GM21737 (cell line): ENCODE data around the gene GH2.

ENCODE experiments used
- ATAC-seq: cut with Tn5 transposase; IDR thresholded peaks from one replicate; pipeline ENCODE4 v1.9.1; 2021; ENCODE audit warnings: mild to moderate bottlenecking, moderate library complexity; ENCODE audit not compliant: unreplicated experiment

GH2 gene

DNA sequence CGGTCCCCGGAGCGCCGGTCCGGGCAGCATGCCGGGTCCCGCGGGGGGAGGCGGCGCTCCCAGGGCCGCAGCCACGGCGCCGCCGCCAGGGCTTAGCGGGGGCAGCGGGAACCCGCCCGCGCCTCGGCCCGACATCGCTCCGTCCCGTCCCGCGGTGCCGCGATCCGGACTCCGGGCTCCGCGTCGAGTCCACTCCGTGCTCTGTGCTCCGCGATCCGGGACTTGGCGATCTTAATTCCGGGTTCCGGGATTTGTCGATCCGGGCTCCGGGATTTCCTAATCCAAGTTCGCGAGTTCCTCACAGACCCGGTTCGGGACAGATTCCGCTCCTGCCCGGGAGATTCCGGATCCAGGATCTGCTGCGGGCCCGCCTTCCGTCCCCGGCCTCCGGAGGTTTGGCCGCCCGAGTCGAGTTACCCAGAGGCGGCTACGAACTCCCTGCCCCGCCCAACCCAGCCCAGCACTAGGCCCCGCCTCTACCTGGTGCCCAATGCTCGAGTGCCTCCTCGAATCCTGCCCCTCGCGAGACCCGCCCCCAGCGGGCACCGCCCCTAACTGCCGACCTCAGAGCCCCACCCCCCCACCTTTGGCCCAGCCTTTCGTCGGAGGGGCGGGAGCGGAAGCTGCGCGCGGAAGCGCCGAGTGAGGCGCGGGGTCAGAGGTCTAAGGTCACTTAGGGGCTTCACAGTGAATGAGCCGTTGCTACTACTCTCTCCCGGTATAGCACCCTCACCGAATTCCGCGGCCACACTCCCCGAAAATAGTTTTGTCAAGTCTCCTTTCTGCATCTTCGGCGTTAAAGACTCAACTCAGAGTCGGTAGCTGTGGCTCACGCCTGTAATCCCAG is 39.0 kb downstream of the GH2 start, which contains the start of gene SMARCD2:
Gene SMARCD2, minus strand, starts transcription at position 146 of the 847 bp plus-strand sequence. Its CDS starts 11 bp downstream, at position 135.
- peak; percentile 71 for ATAC-seq

DNA sequence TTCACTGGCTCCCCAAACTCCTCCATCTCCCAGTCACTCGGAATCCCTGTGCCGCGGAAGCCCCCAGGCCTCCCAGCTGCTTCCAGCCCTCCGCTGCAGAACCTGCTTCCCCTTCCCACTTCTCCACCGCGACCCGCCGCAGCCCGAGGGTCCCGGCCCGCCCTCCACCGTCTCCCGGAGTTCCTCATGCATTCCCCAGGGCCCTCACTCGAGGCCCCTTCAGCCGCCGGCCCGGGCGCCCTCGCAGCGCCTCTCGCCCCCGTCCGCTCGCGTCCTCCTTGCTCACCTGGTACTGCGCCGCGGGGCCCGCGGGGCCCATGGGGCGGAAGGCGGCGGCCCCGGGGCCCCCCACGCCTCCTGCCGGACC is 39.6 kb downstream of the GH2 start:
- peak; percentile 25 for ATAC-seq

DNA sequence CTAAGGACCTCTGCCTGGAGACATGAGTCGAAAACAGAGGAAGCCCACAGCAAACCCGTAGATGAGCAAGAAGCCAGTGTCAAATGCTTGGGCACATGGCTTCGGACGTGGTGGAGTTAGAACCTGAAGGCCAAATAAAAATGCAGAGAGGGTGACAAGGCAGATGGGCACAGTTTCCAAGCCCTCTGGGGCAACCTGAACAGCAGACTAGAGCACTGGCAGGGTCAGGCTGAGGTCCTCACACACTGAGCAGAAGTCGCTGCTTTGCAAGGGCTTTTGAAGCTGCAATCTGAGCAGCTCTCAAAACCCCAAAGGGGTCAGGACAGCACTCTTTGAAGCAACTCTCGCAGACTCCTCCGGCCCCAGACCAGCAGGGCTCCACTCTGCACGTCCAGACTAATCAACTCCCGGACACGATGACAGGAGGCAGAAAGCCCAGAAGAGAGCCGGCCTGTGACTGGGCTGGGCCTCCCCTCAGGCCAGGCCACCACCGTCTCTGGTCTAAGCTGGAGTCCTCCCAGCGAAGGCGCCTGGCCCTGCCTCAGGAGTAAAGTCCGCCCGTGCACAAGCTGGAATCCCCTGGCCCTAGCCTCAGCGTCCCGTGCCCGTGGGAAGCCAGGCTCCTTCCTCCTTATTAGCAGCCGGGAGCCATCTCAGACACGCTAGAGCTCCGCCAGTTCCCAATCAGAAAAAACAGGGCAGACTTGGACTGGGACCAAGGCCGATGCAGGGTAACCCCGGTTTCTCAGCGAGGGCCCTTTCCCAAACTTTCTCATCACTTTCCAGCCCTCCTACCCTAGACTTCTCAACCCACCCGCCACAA is 40.2 kb downstream of the GH2 start:
- no peak for ATAC-seq

DNA sequence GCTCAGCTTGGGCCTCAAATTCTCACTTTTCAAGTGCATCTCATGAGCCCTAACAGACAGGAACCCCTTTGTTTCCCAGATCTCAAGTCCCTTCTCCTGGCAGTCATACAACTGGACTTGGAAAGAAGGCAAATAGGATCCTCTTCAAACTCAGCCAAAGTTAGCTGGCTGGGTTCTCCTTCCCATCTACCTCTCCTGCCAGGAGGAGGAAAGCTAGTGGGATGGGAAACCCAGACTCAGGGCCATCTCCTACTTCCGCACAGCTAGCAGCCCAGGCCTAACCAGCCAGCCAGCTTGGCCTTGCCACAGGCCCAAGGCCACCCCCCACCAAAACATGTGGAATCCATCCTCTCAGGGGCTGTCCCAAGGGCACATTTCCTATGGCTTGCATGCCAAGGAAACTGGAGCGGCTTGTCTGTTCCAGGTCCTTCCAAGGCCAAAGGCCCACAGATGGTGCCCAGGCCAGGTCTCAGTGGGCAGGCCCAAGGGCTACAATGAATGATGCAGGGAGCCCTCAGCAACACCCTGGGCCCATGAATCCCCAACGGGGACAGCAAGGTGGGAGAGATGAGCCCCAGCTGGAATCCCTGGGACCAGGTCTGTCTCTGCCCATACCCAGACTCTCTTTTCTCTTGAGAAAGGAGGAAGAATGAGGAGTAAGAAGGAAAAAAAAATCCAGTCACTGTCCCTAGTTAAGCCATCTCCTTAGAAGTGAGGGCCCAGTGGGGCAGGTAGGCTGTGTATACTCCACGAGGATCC is 41.0 kb downstream of the GH2 start:
- no peak for ATAC-seq

DNA sequence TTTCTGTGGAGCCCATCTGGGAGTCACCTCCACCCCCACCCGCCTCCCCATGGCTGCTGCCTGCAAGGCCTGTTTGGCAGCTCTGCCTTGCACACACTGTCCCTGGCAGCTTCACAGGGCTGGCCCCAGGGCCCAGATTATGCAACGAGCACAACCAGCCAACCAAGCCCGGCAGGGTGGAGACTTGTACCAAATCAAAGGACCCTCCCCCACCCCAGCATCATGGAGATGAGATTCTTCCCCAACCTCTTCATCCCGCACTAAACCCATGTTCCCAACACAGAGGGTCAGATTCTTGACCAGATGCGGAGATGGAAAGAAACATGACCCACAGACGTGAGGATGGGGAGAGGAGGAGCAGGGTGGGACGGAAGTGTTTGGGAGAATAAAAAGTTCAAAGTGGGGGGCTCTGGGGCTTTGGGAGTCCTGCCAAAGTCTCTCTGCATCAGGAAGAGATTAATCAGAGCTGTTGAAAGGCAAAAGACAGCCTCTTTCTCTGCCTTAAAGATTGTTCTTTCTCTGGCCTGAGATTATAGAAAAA is 43.0 kb downstream of the GH2 start:
- no peak for ATAC-seq

DNA sequence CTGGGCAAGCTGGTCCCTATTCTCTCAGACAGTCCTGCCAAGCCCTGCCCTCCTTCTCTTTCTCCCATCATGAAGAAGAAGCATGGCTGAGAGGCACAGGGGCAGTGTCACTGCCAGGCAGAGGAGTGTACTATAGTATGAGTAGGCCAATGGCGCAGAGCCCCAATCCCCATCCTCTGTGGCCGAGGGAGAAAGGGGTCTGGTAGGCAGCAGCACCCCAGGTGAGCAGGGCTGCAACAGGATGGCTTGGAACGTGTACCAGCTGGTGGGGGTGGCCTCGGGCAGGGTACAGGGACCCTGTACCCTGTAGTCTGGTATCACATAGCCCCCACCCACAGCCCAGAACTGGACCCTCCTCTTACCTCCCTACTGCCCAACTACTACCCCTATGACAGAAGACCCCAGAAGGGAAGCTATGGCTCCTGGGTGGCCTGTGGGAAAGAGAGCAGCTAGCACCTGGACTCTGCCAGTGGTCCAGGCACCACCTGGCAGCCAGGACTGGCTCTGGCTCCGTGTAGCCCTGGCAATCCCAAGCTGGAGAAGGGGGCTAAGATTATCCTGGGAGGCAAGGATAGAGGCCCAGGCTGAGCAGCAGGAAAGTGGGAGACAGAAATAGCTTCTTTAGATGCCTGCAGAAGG is 43.7 kb downstream of the GH2 start:
- no peak for ATAC-seq

DNA sequence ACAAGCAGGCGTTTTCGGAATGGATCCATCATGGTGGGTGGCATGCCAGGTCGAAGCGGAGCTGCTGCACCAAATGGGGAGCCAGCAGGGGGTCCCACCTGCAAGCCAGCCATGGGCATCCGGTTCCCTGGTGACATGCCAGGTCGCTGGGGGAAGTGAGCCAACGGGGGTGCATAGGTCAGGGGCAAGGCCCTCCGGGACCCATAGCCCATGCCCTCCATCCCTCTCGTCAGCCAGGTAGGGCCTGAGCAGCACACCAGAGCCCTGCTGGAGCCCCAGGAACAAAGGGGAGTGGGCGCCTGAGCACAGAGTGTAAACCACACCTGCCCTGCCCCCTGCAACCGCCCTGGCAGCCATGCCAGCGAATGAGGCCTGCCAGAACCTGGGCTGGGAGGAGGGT is 44.3 kb downstream of the GH2 start:
- no peak for ATAC-seq

DNA sequence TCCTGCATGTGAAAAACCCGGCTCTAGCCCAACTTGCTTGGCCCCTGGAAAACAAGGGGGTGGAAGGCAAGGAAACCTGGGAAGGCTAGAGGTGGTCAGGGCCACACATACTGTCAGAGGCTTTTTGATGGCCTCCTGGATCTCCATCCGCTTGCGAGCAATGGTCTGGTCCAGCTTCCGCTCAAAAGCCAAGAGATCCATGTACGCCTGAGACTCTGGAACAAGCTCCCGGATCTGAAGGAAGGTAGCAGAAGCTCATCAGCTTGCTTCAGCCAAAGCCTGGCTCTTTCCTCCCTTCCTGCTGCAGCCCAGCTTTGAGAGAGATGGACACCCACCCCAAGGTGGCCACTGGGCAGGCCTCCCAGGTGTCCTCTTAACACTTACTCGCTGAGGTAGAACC is 44.9 kb downstream of the GH2 start:
- ATAC-seq = no peak

DNA sequence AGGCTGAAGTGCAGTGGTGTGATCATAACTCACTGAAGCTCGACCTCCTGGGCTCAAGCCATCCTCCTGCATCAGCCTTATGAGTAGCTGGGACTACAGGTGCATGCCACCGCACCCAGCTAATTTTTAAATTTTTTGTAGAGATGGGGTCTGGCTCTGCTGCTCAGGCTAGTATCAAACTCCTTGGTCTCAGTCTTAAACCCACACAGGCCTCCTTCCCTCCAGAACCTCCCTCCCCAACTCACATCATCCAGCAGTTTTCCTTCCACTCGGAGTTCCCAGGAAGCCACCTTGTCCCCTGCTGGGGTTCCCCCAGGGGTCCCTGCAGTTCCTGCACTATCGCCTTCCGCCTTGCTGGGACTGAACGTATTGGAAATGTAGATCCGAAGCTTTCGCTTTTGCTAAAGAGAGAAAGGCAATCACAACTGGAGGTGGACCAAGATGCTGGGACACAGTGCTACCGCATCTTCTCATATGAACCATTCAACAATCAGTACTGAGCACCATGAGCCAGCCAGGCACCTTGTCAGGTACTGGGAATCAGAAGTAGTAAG is 46.5 kb downstream of the GH2 start:
- no peak for ATAC-seq

DNA sequence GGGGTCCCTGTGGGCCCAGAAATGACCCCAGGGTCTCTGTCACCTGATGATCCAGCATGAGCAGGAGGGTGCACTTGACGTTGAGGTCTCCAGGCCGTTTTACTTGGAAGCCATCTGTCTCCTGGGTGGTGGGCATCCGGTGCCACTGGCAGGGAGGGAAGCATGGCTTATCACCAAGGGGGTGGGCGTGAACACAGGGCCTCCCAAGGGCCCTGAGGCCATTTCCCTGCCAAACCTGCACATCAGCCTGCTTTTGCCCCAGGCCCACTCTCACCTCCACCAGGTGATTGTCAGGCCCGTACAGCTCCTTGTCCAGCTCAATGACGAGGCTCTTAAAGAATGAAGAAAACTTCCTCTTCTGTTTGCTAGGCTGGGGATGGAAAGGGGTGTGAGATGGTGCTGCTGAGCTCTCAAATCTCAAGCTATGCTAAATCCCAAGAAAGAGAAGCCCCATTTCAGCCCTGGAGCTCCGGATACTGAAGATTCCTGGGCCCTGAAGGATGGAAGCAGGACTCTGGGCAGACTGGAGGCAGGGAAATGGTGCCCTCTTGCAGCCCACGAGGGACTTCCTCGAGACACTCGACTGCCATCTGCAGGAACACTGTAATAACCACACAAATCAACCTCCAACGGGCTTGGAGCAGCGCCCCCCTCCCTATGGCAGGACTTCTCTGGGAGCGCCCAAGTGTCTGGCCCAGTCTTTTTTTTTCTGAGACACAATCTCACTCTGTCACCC is 47.1 kb downstream of the GH2 start:
- ATAC-seq = no peak

DNA sequence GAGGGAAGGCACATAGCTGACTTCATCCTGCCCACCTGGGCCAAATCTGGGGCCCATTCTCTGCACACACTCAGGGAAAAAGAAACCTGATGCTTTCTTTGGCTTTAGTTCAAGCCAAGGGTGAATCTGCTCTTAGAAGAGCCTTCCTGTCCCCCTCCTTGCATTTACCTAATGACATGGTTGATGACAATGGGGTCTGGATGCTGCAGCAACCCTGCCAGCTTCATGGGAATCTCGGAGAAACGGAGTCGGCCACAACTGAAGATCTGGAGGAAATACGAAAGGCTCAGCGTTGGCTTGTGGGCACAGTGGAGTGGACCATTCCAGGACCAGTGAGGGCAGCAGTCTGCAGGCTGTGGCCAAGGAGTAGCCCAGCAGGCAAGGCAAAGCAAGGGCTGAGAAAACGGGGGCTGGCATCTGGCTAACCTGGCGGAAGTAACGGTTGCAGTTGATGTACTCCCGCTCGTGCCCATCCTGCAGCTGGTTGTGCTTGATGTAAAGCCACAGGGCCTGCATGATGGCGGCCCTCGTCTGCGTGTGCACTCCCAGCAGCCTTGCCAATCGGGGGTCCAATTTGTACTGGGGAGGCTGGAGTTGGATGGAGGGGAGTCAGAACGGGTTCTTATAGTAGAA is 47.9 kb downstream of the GH2 start:
- ATAC-seq = no peak

DNA sequence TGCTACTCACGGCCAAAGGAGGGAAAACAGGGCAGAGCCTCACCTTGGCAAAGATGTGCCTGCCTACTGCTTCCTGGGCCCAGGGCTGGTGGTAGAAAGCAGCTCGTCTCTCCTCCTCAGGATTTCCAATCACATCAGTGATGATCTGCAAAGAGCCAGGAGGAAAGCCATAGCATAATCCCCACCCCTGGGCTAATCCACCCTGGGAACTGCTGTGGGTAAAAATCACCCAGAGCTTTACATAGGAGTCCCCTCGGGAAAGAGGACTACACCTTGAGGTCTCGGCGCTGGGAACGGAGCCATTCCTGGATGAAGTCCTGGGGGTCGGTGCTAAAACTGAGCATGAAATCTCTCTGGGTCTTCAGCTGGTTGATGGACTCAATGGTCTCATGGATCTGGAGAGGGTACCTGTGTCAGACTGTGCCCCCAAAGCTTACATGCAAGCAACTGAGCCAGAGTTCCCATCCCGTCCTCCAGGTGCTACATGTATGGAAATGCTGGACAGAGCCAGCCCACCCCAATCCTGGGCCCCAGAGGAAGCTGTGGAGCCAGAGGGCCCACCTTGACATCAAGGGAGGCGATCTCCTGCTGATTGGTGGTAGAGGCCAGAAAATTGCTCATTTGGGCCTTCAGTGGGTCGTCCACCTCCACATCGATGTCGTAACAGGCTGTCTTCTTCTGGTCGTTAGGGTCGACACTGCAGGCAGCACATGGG is 48.6 kb downstream of the GH2 start:
- ATAC-seq = no peak

DNA sequence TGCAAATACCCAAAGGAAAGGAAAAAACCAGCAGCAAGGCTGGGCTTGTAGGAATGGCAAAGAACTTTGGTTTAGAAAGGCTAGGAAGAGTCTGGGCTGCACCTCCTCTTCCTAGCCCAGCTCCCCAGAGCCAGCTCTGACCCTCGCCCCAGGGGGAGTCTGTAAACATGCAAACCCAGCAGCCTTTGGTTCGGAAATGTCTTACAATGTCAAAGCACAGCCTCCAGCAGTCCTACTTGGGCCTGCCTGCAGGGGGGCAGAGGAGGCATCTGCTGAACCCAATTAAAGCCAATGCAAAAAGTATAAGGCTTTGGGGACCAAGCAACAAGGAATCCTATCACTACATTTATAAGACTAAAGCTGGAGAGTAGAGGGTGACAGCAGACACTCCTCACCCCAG is 49.3 kb downstream of the GH2 start:
- ATAC-seq = no peak

DNA sequence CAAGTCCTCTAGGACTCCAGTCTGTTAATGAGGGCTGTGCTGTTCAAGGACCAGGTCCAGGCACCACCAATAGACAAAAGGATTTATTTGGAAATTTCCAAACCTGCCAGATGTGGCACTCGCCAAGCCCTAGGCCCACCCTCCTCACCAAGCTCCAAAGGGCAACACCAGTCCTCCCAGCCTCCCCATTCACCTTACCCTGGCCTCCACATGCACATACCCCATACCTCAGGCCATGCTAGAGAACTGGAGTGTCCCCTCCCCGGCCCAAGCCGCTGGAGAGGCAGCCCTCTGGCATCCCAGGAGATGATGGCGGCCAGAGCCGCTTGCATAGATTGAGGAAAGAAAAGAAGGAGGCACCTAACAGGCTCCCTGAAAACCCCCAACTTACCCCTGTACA is 49.7 kb downstream of the GH2 start:
- ATAC-seq = no peak

DNA sequence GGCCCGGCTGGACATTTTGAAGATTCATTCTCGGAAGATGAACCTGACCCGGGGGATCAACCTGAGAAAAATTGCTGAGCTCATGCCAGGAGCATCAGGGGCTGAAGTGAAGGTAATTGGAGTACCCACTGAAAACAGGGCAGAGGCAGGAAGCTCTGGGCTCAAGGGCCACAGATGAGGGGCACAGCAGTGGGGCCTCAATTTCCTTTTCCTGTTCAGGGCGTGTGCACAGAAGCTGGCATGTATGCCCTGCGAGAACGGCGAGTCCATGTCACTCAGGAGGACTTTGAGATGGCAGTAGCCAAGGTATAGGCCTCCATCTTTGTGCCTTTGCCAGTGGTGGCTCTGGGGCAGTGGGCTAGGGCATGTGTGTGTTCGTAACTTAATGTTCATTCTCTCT is 50.2 kb downstream of the GH2 start:
- no peak for ATAC-seq

DNA sequence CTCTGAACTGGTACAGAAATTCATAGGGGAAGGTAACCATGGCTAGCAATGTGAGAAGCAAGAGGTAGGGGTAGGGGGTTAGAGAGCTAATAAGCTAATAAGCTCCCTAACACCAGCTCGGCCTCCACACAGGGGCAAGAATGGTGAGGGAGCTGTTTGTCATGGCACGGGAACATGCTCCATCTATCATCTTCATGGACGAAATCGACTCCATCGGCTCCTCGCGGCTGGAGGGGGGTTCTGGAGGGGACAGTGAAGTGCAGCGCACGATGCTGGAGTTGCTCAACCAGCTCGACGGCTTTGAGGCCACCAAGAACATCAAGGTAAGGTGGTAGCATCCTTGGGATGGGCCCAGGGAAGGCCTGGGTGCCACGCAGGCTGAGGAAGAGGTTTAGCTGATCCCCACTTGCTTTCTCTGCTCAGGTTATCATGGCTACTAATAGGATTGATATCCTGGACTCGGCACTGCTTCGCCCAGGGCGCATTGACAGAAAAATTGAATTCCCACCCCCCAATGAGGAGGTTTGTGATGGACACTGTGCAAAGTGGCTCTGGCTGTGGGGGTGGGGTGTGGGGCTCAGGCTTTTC is 50.7 kb downstream of the GH2 start:
- ATAC-seq = no peak

DNA sequence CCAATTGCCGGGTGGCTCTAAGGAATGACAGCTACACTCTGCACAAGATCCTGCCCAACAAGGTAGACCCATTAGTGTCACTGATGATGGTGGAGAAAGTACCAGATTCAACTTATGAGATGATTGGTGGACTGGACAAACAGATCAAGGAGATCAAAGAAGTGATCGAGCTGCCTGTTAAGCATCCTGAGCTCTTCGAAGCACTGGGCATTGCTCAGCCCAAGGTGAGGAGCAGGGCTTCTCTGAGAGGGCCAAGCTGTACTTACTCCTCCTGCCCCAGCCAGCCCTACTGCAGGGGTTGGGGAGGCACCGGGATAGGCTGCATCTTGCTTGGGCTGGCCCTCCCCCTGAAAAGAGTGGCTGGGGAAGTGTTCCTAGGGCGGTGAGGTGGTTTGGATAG is 51.5 kb downstream of the GH2 start:
- no peak for ATAC-seq
